HepG2 (cell line): ENCODE data around the gene ABAT. TPM values are rescaled to one million over a fixed set of nuclear protein-coding genes. Genes with fewer than 3 reads are reported as not detected.

ENCODE experiments used
- ATAC-seq: fragments of 200-7000 bp; cut with Tn5 transposase; 3 replicates; pipeline ENCODE4 v1.9.1; 2020; ENCODE audit warnings: mild to moderate bottlenecking, moderate library complexity
- BruUV-seq: library from RNA; stranded (reverse); fragments of 400-500 nt; replicated peaks from 2 replicates; lab custom pipeline; 2021; lab: Mats Ljungman, UMichigan
- CTCF ChIA-PET: fragments of 300-600 bp; formaldehyde crosslinking; extraction: SDS; loops from one replicate; lab custom pipeline; 2021; ENCODE audit warnings: low total read pairs, inconsistent platforms, low intra/inter-chr PET ratio; lab: Yijun Ruan, JAX
- POLR2A ChIA-PET: fragments of 350-600 bp; sonication (Branson Sonifier 250); formaldehyde crosslinking; loops from one replicate; lab custom pipeline; 2020; ENCODE audit warnings: antibody characterized with exemption, inconsistent platforms; lab: Yijun Ruan, JAX
- DNase-seq: peaks from one replicate; pipeline ENCODE4 v3.0.0-alpha.2; 2015; ENCODE audit warnings: low spot score
- FAIRE-seq: peaks from 3 replicates; lab custom pipeline; 2011; peaks lifted over from hg19 to GRCh38; lab: Jason Lieb, UNC
- H2AFZ ChIP-seq: one replicate; pipeline ENCODE4 v1.6.1; 2011; ENCODE audit warnings: low read length, inconsistent platforms
- H3K27ac ChIP-seq: fragments of 300-600 bp; 3 replicates; pipeline ENCODE4 v1.8.0; 2011; ENCODE audit warnings: mixed run types, mild to moderate bottlenecking, mixed read lengths, low read length, inconsistent platforms; ENCODE audit not compliant: insufficient read depth; ENCODE audit errors: extremely low read length
- H3K27me3 ChIP-seq, 2 experiments: fragments of 200-600 bp in 1 of 2; 2 replicates in 1 of 2; 3 replicates in 1 of 2; pipeline versions ENCODE4 v1.6.0 to v1.8.0; 2011; ENCODE audit warnings: low read length in 2 of 2, mild to moderate bottlenecking in 2 of 2, moderate library complexity in 2 of 2, inconsistent platforms in 1 of 2; ENCODE audit not compliant: insufficient read depth in 2 of 2, control insufficient read depth in 1 of 2
- H3K36me3 ChIP-seq, 2 experiments: fragments of 200-600 bp in 1 of 2; replicated peaks in 1 of 2; 2 replicates in 1 of 2; 3 replicates in 1 of 2; pipeline versions ENCODE4 v1.5.1 to v1.8.0; 2011; ENCODE audit warnings: low read length in 2 of 2, inconsistent platforms in 1 of 2; ENCODE audit not compliant: insufficient read depth in 2 of 2, control insufficient read depth in 1 of 2
- H3K4me1 ChIP-seq: 2 replicates; pipeline ENCODE4 v1.5.1; 2012; ENCODE audit warnings: low read length, inconsistent platforms; ENCODE audit not compliant: insufficient read depth
- H3K4me2 ChIP-seq: 2 replicates; pipeline ENCODE4 v1.6.0; 2011; ENCODE audit warnings: low read depth, low read length, inconsistent platforms
- H3K4me3 ChIP-seq, 3 experiments: fragments of 200-600 bp in 1 of 3; sonication (generic), shearing (Covaris generic) in 1 of 3; replicated peaks in 1 of 3; 2 replicates each; pipeline ENCODE4 v1.5.1; 2011 to 2016; ENCODE audit warnings: low read length in 3 of 3, inconsistent platforms in 2 of 3, low read depth in 2 of 3, mild to moderate bottlenecking in 2 of 3, control low read depth in 1 of 3, mixed read lengths in 1 of 3; ENCODE audit not compliant: insufficient read depth in 1 of 3
- H3K79me2 ChIP-seq: one replicate; pipeline ENCODE4 v1.6.1; 2011; ENCODE audit warnings: low read length, inconsistent platforms; ENCODE audit not compliant: insufficient read depth
- H3K9ac ChIP-seq: 2 replicates; pipeline ENCODE4 v1.6.0; 2011; ENCODE audit warnings: mild to moderate bottlenecking, low read depth, low read length, inconsistent platforms; ENCODE audit not compliant: insufficient read depth
- H3K9me3 ChIP-seq: 2 replicates; pipeline ENCODE4 v1.5.1; 2012; ENCODE audit warnings: mild to moderate bottlenecking, low read length
- H4K20me1 ChIP-seq: 2 replicates; pipeline ENCODE4 v1.6.0; 2011; ENCODE audit warnings: inconsistent platforms, mild to moderate bottlenecking, low read length, moderate library complexity; ENCODE audit not compliant: insufficient read depth
- ATF7-NPFF ChIP-seq: sonication (generic); formaldehyde crosslinking; IDR thresholded peaks from 2 replicates; pipeline ENCODE4 v1.8.1; 2023; ENCODE audit warnings: mild to moderate bottlenecking, low read depth, missing genetic modification reagents, moderate library complexity
- CBX2 ChIP-seq, 2 experiments: fragments of 200-600 bp in 1 of 2; sonication (generic); formaldehyde crosslinking in 1 of 2; IDR thresholded peaks; 2 replicates each; pipeline versions ENCODE4 v1.7.0 to v1.8.1; 2018 to 2022; ENCODE audit warnings: low read depth in 2 of 2, low read length in 1 of 2, mild to moderate bottlenecking in 1 of 2, missing genetic modification reagents in 1 of 2
- CREM ChIP-seq, 2 experiments: sonication (generic) in 1 of 2; formaldehyde crosslinking in 1 of 2; IDR thresholded peaks; 2 replicates each; pipeline versions ENCODE4 v1.4.0 to v1.6.1; 2016 to 2020; ENCODE audit warnings: antibody characterized with exemption in 1 of 2, mild to moderate bottlenecking in 1 of 2, missing genetic modification reagents in 1 of 2
- DPF2 ChIP-seq: sonication (generic); formaldehyde crosslinking; IDR thresholded peaks from 2 replicates; pipeline ENCODE4 v1.4.0; 2020; ENCODE audit warnings: mild to moderate bottlenecking, low read depth, missing genetic modification reagents, borderline replicate concordance
- EEA1 ChIP-seq: sonication (generic); formaldehyde crosslinking; IDR thresholded peaks from 2 replicates; pipeline ENCODE4 v1.5.1; 2020; ENCODE audit warnings: mild to moderate bottlenecking, missing genetic modification reagents, borderline replicate concordance
- GRHL1 ChIP-seq: sonication (generic); formaldehyde crosslinking; conservative IDR thresholded peaks from 2 replicates; pipeline ENCODE4 v1.8.0; 2022; ENCODE audit warnings: missing genetic modification reagents
- ISX ChIP-seq: sonication (generic); formaldehyde crosslinking; conservative IDR thresholded peaks from 2 replicates; pipeline ENCODE4 v1.5.0; 2020; ENCODE audit warnings: missing genetic modification reagents
- REXO4 ChIP-seq: sonication (generic); formaldehyde crosslinking; IDR thresholded peaks from 2 replicates; pipeline ENCODE4 v1.8.0; 2022; ENCODE audit warnings: missing genetic modification reagents, mild to moderate bottlenecking, borderline replicate concordance
- SALL2 ChIP-seq: sonication (generic); formaldehyde crosslinking; IDR thresholded peaks from 2 replicates; pipeline ENCODE4 v1.8.1; 2023; ENCODE audit warnings: mild to moderate bottlenecking, missing genetic modification reagents, inconsistent platforms
- SNAPC2 ChIP-seq: sonication (generic); formaldehyde crosslinking; IDR thresholded peaks from 2 replicates; pipeline ENCODE4 v1.8.1; 2022; ENCODE audit warnings: mild to moderate bottlenecking, missing genetic modification reagents
- SP5 ChIP-seq: IDR thresholded peaks from 2 replicates; pipeline ENCODE4 v1.6.1; 2016; ENCODE audit warnings: low read depth, borderline replicate concordance
- ZBTB21 ChIP-seq: sonication (generic); formaldehyde crosslinking; IDR thresholded peaks from 2 replicates; pipeline ENCODE4 v1.4.0; 2020; ENCODE audit warnings: missing genetic modification reagents
- ZKSCAN8 ChIP-seq: IDR thresholded peaks from 2 replicates; pipeline ENCODE4 v1.6.1; 2016; ENCODE audit warnings: borderline replicate concordance, missing genetic modification reagents, missing compliant biosample characterization
- ZNF20 ChIP-seq: sonication (generic); formaldehyde crosslinking; IDR thresholded peaks from 2 replicates; pipeline ENCODE4 v1.4.0; 2020; ENCODE audit warnings: mild to moderate bottlenecking, moderate library complexity, missing genetic modification reagents
- WGBS: methylation state at CpG from one replicate; pipeline ENCODE4 v1.1.6; 2017; ENCODE audit warnings: low lambda C conversion rate; 5-methylcytosine and 5-hydroxymethylcytosine counted together
- in situ Hi-C: cut with HindIII; loops from 2 replicates; pipeline ENCODE4 v1.10.0; 2017; ENCODE audit warnings: low pct_unique_long_range_greater_than_20kb; ENCODE audit not compliant: extremely low pct_ligation_motif_present
- intact Hi-C: fragments of 100-400 bp; cut with micrococcal nuclease; formaldehyde crosslinking; loops from one replicate; pipeline ENCODE4 v1.10.0; 2022; ENCODE audit not compliant: unreplicated experiment
- polyA plus RNA-seq, 8 experiments: library from polyadenylated mRNA; depleted of rRNA in 3 of 8; stranded (reverse) in 7 of 8; unstranded in 1 of 8; fragments of >200 nt; fragmentation: Illumina TruSeq in 4 of 8; extraction: Trizol in 4 of 8; gene quantifications; 2 replicates each; pipeline versions ENCODE4 v1.2.1 to v1.2.3, GENCODE V29; 2011 to 2016; ENCODE audit warnings: low read depth in 4 of 8, missing spikeins in 1 of 8, mixed read lengths in 1 of 8; ENCODE audit not compliant: insufficient read depth in 1 of 8
- total RNA-seq, 5 experiments: library from RNA; depleted of rRNA; stranded (reverse); fragments of >200 nt; fragmentation: Illumina TruSeq; extraction: Trizol; gene quantifications; 2 replicates each; pipeline ENCODE4 v1.2.3, GENCODE V29; 2016; ENCODE audit warnings: low read depth in 1 of 5
- TF ChIP-seq, protein P1 (sequence below): IDR thresholded peaks from 2 replicates; pipeline ENCODE4 v1.6.1; 2016; ENCODE audit warnings: missing genetic modification reagents, missing compliant biosample characterization
- TF ChIP-seq, protein P2 (sequence below): sonication (generic); formaldehyde crosslinking; IDR thresholded peaks from 2 replicates; pipeline ENCODE4 v1.4.0; 2020; ENCODE audit warnings: missing genetic modification reagents, borderline replicate concordance

ABAT gene
- total and polyA plus RNA-seq, 2 of the 13 experiments (the other 11 are each of a cell fraction or from before 2014, with no cell fraction given): 47.6 to 97.3 TPM

GRCh38 chr16:8704098-8704497, 29.7 kb downstream of the ABAT start:
- in situ Hi-C loops: no loop called here
- TF ChIP-seq SP5 (CRISPR knock-in tag) (no peak), DPF2 (CRISPR knock-in tag) (no peak), ZBTB21 (CRISPR knock-in tag) (no peak), SNAPC2 (CRISPR knock-in tag) (no peak), ZKSCAN8 (CRISPR knock-in tag) (no peak), CREM (IDR thresholded peaks at IDR 0.05) (no peak), CREM (CRISPR knock-in tag; IDR thresholded peaks at IDR 0.05) (no peak), GRHL1 (CRISPR knock-in tag) (no peak), REXO4 (CRISPR knock-in tag) (no peak), EEA1 (CRISPR knock-in tag) (no peak), ATF7-NPFF (CRISPR knock-in tag) (no peak), SALL2 (CRISPR knock-in tag) (no peak), CBX2 (IDR thresholded peaks at IDR 0.05; ENCODE audit: low read depth, low read length) (no peak), CBX2 (CRISPR knock-in tag; IDR thresholded peaks at IDR 0.05; ENCODE audit: low read depth) (no peak), ISX (CRISPR knock-in tag) (no peak), ZNF20 (CRISPR knock-in tag) (no peak)
- TF ChIP-seq, protein P1, sequence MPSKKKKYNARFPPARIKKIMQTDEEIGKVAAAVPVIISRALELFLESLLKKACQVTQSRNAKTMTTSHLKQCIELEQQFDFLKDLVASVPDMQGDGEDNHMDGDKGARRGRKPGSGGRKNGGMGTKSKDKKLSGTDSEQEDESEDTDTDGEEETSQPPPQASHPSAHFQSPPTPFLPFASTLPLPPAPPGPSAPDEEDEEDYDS (CRISPR knock-in tag): no peak
- TF ChIP-seq, protein P2, sequence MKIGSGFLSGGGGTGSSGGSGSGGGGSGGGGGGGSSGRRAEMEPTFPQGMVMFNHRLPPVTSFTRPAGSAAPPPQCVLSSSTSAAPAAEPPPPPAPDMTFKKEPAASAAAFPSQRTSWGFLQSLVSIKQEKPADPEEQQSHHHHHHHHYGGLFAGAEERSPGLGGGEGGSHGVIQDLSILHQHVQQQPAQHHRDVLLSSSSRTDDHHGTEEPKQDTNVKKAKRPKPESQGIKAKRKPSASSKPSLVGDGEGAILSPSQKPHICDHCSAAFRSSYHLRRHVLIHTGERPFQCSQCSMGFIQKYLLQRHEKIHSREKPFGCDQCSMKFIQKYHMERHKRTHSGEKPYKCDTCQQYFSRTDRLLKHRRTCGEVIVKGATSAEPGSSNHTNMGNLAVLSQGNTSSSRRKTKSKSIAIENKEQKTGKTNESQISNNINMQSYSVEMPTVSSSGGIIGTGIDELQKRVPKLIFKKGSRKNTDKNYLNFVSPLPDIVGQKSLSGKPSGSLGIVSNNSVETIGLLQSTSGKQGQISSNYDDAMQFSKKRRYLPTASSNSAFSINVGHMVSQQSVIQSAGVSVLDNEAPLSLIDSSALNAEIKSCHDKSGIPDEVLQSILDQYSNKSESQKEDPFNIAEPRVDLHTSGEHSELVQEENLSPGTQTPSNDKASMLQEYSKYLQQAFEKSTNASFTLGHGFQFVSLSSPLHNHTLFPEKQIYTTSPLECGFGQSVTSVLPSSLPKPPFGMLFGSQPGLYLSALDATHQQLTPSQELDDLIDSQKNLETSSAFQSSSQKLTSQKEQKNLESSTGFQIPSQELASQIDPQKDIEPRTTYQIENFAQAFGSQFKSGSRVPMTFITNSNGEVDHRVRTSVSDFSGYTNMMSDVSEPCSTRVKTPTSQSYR (CRISPR knock-in tag): no peak
- Histone ChIP-seq H3K79me2 (no peaks in the 10 kb centered on the region), H3K27ac (no peak overlapping the region), H3K27me3 (no peaks in the 10 kb centered on the region), H3K4me3 (no peak overlapping the region), H3K9ac (no peak overlapping the region), H3K9me3 (no peaks in the 10 kb centered on the region), H2AFZ (no peak overlapping the region), H4K20me1 (no peaks in the 10 kb centered on the region), H3K4me2 (no peak overlapping the region), H3K4me1 (peaks cover 14% of the 10 kb centered on the region), H3K36me3 (peaks cover 13 to 16% of the 10 kb centered on the region in 2 experiments; a peak in 4 of 5 replicates)
- ATAC-seq (no peak), FAIRE-seq (no peak), DNase-seq (no peak)
- intact Hi-C loops: no loop called here
- BruUV-seq: no TSS peak
- WGBS: 94% methylated on average over 3 of the region's 3 CpGs
- ChIA-PET POLR2A (no interaction called here), CTCF (no interaction called here)
